Activated T-helper 1 cell treated with anti-CD3 and anti-CD28 coated beads, Interleukin-2, amount 50 U/mL, for 16 hours (primary cell): Measurements from ENCODE around the gene ZBTB39.
"Not testable (repeated sequence)": the region's sequence is repeated elsewhere in the genome, so short reads cannot be mapped to it uniquely, and the experiment has no call there.

Experiments used
- DNase-seq, 2 donors: peaks; one replicate each; pipeline ENCODE4 v3.0.0-alpha.2; 2020; ENCODE audit warnings: low read depth in 1 of 2, low spot score in 1 of 2

Gene ZBTB39

DNA sequence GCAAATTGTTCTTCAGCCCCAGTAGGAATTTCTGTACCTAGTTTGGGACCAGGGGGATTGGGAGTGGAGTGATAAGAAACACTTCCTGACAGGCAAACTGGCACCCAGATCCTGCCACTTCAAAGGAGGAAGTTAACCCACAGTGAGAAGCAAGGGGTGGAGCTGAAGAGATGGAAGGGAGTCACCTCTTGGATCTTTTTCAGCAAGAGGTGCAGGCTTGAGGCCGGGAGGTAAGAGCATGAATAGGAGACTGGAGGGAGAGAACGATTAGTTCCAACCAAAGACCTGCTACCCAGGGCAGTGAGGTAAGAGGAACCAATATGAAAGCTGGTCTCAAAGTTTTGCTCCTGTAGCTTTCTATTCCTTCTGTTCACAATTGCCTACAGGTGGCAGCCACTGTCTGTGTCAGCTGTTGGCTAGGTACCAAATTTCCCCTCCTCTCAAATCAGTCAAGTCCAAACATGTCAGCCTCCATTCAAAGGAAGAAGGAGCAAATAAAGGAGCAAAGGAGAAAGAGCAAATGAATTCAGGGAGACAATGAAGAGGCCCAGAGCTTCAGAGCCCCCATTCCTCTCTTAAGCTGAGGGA is 24.9 kb upstream of the ZBTB39 start:
- DNase-seq, result no peak

GRCh38 chr12:57029457-57029856 is 23.1 kb upstream of the ZBTB39 start:
- DNase-seq, result no peak

GRCh38 chr12:57027805-57028153 is 21.4 kb upstream of the ZBTB39 start:
- no peak for DNase-seq

DNA sequence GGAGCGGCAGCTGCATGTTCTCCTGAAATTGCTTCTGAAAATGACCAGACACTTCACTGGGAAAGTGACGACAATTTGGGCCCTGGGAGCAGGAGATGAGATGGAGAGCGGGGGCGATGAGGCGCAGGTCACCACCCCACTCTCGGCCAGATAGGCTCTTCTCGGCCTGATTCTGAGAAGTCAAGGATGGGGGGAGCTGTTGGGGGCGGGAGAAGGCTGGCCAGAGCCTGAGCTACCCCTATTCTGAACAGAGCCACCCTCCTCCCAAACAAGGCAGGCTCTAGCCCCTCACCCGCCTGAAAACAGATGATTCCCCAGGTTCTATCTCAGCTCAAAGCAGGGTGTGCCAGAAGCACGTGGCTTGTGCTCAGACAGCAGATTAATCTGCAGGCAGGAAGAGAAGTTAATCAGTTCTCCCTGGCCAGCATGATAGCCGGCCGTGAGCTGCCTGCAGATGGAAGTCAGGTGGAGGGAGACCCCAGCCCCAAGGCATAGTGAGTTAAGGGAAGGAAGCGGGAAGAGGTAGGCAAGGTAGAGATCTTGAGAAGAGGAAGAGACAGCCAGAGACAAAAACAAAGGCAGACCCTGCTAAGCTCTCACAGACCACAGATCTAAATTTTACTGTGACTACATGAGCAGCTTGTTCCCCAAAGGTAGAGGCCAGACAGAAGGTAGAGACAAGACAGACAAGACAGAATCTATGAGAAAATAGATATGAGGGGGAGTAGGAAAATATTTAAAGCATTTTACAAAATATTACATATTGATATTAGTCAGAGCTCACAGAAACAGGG is 20.9 kb upstream of the ZBTB39 start:
- no peak for DNase-seq

- no peak for DNase-seq
These were observed 18.9 kb upstream of the ZBTB39 start for GRCh38 chr12:57025196-57025595.

- DNase-seq, result not testable (repeated sequence)
These were observed 16.0 kb upstream of the ZBTB39 start for GRCh38 chr12:57022324-57022723.

DNA sequence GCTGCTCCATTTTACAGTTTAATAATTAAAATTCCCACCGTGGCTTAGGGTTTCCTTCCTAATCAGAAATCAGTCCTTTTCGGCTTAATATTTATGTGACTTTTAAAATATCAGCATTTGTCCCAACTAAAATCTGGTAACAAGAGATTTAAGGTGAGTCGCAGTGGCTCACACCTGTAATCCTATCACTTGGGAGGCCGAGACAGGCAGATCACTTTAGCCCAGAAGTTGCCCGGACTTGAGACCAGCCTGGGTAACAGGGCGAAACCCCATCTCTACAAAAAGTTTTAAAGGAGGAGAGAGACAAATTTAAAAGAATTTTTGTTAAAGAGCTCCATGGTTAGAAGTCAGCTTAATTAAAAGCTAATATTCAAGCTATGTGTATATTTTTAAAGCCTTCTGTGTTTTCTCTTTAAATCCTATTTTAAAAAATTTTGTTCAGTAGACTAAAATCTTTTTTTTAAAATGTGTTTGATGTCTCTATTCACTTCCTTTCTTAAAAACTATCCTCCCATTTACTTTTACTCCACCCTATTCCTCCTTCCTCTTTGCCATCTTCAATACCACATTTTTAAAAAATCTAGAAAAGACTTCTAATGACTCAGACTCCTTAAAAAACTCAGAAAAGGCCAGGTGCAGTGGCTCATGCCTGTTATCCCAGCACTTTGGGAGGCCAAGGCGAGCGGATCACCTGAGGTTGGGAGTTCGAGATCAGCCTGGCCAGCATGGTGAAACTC is 13.8 kb upstream of the ZBTB39 start:
- no peak for DNase-seq

DNA sequence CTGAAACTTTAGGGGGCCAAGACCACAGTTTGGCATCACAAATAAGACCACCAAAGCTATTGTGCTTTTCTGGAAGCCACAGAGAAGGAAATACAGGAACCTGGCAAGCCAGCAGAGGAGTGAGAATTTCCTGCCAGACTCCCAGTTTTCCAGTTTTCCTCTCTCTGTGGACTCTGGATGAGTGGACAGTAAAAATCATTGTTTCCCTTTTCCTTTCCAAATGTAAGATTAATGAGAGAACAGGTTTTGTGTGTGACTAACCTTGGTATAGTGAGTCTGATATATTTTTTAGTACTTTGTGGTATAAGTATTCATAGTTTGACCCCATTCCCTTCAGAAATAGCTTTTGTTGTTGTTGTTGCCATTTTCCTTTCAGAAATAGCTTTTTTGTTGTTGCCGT is 12.6 kb upstream of the ZBTB39 start:
- DNase-seq, result no peak

DNA sequence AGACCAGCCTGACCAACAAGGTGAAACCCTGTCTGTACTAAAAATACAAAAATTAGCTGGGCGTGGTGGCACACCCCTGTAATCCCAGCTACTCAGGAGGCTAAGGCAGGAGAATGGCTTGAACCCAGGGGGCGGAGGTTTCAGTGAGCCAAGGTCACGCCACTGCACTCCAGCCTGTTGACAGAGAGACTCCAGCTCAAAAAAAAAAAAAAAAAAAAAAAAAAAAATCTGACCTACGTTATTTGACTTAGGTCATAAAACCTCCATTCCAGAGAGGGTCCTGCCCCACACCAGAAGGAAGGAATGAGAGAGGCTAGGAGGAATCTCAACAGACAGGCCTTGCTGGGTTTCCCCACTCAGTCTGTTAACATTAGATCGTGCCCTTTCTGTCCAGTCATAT is 12.0 kb upstream of the ZBTB39 start:
- DNase-seq, result not testable (repeated sequence)

DNA sequence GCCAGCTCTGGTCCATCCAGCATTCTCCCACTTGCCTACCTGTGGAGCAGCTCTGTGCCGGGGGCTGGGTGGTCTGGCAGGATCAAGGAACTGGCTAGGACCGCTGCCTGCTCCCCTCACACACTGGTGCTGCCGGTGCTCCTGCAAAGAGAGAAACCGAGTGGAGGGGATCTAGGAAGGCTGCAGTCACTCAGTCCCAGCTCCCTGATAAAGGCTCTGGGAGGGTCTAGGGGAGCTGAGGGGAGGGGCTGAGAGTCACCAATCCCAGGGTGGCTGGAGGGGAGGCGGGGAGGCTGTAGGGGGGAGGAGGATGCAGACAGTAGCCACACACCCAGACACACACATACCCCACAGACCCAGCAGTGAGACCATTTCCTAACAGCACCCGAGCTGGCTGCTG is 10.0 kb upstream of the ZBTB39 start, which contains the start of gene TAC3:
TSS of gene TAC3 (minus strand) at position 182 of the 400 bp plus-strand sequence. CDS start 732 bp downstream, outside the sequence.
- DNase-seq, result no peak

DNA sequence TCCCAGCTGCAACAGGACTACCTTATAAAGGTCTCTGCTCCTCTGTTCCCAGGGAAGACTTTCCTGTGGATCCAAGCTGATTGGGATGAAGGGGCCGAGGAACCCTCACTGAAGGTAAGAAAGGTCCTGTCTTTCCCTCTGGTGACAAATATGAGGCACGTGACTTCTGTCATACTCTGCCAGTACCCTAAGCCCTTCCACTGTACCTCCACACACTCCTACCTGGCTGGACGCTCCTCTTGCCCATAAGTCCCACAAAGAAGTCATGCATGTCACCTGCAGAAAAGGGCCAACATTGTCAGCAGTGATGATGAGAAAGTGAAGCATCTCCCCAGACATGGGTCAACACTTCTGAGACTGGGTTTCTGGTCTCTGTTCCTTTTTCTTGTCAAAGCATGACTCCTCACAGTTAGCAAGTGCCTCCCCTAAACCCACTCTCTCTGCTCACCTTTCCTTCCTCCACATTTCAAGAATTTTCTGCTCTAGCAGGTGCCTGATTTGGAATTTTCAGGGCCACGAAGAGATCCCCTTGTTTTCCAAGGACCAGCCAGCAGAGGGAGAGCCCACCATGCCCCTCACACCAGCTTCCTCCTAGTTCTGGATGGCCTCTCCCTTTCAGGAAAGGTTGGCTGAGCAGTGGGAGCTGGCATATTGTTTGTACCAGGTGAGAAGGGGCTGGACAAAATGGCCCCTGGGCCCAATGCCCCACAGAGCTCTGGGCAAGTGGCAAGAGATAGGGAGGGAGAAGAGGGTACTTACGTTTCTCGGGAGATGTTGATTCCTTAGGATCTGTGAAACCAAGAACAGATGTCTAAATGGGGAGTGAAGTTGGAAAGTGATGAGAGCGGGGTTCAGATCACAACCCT is 6.5 kb upstream of the ZBTB39 start:
- no peak for DNase-seq

DNA sequence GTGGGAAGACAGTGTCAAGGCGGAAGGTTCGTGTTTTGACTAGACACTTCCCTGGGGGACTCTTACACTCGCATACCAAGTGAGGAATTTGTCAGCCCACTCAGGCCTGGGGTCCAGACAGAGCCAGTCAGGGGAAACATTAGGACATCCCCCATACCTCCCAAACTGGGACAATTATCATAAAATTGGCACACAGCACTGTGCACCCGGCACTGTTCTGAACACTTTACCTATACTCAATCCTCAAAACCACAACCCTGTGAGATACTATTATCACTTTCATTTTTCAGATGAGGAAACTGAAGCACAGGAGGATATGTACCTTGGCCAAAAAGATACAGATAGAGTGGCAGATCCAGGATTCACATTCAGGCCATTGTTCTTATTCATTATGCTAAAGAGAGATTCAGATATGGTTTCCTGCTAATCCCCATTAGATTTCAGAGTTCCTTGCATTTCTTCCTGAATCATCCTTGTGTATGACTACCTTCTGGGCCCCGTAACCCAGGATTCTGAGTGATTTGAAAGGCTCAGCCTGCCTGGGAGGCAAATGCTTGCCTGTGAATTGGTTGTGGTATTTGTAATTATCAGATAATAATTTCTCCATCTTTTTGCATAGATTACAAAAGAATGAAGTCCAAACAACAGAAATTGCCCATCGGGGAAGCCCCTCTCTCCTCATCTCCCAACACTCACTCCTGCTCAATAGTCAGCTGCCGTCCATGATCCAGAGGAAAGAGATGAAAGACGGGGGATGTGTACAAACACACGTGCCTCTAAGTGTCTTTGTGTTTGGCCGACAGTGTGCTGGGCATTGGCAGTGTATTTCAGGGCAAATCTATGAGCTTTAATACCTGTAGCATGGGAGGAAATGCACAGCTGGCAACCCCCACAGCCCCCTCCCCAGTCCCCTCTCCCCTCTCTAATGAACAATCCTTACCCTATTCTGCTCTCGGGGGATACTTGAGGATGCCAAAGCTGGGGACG is 5.4 kb upstream of the ZBTB39 start:
- DNase-seq, result no peak

- no peak for DNase-seq
These were observed 4.4 kb upstream of the ZBTB39 start for GRCh38 chr12:57010627-57011247.

DNA sequence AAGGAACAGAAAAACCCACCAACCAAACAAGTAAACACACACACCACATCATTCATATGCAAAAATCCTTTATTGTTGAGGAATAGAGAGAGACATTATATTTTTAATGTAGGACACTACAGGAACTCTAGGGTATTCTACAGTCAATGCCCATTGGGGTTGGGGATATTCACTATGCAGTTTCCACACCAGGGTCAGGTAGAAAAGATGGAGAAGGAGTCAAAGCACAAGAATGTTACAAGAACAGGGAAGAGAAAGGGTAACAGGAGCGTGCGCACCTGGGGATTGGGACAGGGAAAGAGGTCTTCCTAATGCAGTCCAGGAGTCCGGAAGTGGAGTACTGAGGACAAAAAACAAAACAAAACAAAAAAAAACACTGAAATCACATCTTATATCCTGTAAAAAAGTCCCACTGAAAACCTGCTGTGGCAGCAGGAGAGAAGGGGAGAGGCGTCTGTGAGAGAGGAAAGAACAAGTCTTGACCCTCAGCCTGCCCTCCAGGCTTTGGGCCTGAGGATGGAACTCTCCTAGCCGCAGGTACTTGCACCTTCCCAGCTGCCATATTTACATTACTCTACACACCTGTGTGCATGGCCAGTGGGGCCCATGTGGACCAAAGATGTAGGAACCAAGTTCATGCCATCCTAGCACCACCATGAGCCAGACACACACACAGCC is 3.7 kb upstream of the ZBTB39 start:
- DNase-seq, result no peak

DNA sequence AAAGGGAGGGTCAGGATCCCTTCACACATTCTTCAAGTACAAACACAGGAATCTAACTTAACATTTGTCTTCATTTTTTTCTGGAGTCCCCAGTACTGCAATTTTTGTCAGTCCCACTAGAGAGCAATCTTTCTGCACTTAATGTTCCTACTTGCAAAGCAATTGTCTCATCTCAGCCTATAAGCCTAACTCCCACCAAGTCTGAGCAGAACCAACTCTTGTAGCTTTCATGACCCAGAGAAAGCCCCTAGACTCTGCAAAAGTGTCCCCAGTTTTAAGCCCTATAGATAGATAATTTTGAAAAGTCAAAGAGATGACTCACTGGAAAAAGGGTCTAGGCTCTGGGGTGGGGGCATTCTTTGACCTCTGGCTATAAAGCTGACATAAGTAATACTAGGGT is 1.8 kb upstream of the ZBTB39 start:
- DNase-seq, result no peak

DNA sequence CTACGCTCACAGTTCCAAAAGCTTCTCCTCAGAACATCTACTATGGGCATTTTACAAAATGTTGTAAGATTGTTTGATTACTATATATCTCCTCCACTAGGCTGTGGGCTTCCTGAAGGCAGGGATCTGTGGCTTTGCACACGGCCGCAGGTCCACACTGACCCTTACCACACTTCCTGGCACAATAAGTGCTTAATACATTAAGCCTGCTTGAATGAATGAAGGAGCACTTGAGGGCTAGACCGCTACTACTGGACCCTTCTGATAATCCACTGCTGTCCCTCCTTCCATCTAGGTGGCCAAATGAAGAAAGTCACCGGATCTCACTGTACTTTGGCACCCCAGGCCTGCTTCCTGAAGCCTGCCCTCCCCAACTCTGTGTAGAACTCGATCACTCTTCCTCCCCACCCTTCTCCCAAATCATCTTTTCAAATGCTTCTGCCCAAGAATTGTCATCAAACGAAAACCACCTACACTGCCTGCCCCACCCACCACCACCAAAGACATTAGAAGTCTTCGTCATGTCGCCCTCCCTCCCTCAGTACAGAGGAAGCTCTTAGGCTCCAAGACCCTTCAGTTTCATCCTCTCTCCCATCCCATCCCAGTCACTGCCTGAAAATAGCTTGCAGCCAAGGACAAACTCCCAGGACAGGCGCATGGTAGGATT is 596 bp upstream of the ZBTB39 start:
- no peak for DNase-seq

- DNase-seq, result no peak
These were observed 1.7 kb downstream of the ZBTB39 start for GRCh38 chr12:57004651-57005050.

GRCh38 chr12:57003395-57003794 is 3.0 kb downstream of the ZBTB39 start:
- no peak for DNase-seq
